ENCODE results near the gene CACNA2D2. TPM values are rescaled to one million over a fixed set of nuclear protein-coding genes. Genes with fewer than 3 reads are reported as not detected.
A peak's percentile ranks its signal among the peaks of the same experiment; 100 is the strongest.

The CACNA2D2 gene
- total RNA-seq, 1 experiment from 2014 or later: 27.7 TPM

DNA sequence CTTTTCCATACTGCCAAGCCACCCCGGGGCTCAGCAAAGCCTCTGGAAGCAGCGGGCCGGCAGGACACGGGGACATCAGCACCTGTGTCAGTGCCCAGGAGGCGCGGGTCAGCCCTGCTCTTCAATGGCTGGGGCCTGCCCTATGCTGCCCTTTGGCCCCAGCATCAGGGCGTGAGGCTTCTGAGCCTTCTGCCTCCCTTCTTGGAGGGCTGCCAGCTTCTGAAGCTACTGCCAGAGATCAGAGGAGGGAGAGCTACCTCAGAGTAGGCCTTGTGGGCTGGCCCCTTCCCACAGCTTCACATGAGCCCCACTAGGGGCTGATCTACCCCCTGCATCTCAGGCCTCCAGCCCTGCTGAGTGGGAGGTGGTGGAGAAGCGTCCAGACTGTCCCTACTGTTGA lies 131.1 kb downstream of the CACNA2D2 start:
- Histone ChIP-seq H2AK5ac (ENCODE audit: insufficient read length, low read length) (no peak overlapping the region), H2BK20ac (ENCODE audit: low read depth, low read length, poor library complexity, severe bottlenecking) (no peak overlapping the region), H3K18ac (ENCODE audit: insufficient read length, low read depth, low read length) (no peak overlapping the region), H3K9me3 (ENCODE audit: control insufficient read depth, low read depth, low read length) (no peaks in the 10 kb centered on the region), H3K4ac (ENCODE audit: low read depth, low read length) (no peak overlapping the region), H2BK120ac (ENCODE audit: low read depth, low read length, poor library complexity, severe bottlenecking) (no peak overlapping the region), H3K23me2 (ENCODE audit: insufficient read length, low read depth, low read length, poor library complexity, severe bottlenecking) (no peaks in the 10 kb centered on the region), H4K91ac (ENCODE audit: insufficient read length, low read depth, low read length) (no peak overlapping the region), H4K20me1 (ENCODE audit: control insufficient read depth, insufficient read depth, insufficient read length) (peaks cover 2% of the 10 kb centered on the region), H2BK12ac (ENCODE audit: insufficient read length, low read depth, low read length) (no peak overlapping the region), H3K4me1 (ENCODE audit: insufficient read depth, low read length) (no peaks in the 10 kb centered on the region), H3K4me2 (ENCODE audit: insufficient read depth, insufficient read length, low read length) (no peak overlapping the region), H3K9ac (ENCODE audit: extremely low read depth, insufficient read length, low read length) (no peak overlapping the region), H3K79me2 (ENCODE audit: insufficient read depth, low read length) (no peaks in the 10 kb centered on the region), H2AFZ (ENCODE audit: low read length) (no peak overlapping the region), H4K5ac (ENCODE audit: insufficient read length, low read depth, low read length) (no peak overlapping the region), H3K27me3 (ENCODE audit: insufficient read depth, low read length) (no peaks in the 10 kb centered on the region), H3K56ac (ENCODE audit: insufficient read length, low read depth, low read length) (no peak overlapping the region), H4K8ac (replicated peaks; ENCODE audit: insufficient read length, low read depth, low read length) (no peak overlapping the region), H3K23ac (ENCODE audit: insufficient read length, low read depth, low read length) (no peak overlapping the region), H2BK15ac (ENCODE audit: low read depth, low read length) (no peak overlapping the region), H3K79me1 (ENCODE audit: insufficient read depth, low read depth, low read length, poor library complexity, severe bottlenecking) (no peaks in the 10 kb centered on the region), H2BK5ac (ENCODE audit: insufficient read length, low read length) (no peak overlapping the region), H3K14ac (ENCODE audit: insufficient read depth, low read length) (no peak overlapping the region; the same call in 1 of the 2 replicates), H3T11ph (ENCODE audit: low read length) (no peak overlapping the region), H3K27ac (ENCODE audit: insufficient read length, low read depth, low read length) (no peak overlapping the region)
- TF ChIP-seq, protein P1, sequence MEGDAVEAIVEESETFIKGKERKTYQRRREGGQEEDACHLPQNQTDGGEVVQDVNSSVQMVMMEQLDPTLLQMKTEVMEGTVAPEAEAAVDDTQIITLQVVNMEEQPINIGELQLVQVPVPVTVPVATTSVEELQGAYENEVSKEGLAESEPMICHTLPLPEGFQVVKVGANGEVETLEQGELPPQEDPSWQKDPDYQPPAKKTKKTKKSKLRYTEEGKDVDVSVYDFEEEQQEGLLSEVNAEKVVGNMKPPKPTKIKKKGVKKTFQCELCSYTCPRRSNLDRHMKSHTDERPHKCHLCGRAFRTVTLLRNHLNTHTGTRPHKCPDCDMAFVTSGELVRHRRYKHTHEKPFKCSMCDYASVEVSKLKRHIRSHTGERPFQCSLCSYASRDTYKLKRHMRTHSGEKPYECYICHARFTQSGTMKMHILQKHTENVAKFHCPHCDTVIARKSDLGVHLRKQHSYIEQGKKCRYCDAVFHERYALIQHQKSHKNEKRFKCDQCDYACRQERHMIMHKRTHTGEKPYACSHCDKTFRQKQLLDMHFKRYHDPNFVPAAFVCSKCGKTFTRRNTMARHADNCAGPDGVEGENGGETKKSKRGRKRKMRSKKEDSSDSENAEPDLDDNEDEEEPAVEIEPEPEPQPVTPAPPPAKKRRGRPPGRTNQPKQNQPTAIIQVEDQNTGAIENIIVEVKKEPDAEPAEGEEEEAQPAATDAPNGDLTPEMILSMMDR (conservative IDR thresholded peaks at IDR 0.05): peak; percentile 15; the same call in 1 of the 3 replicates
- Mint-ChIP-seq H3K36me3 (ENCODE audit: insufficient read depth in 1 of 3, low read depth in 3 of 3) (no peaks in the 10 kb centered on the region), H3K27ac (peak overlapping the region in 2 of 3 experiments; percentile 56 to 74; a peak in 3 of 7 replicates), H3K27me3 (ENCODE audit: low read depth) (peaks cover 2% of the 10 kb centered on the region), H3K9me3 (no peaks in the 10 kb centered on the region), H3K4me1 (peaks cover 16 to 43% of the 10 kb centered on the region in 2 experiments), H3K4me3 (no peak overlapping the region; a peak in 1 of 5 replicates)
- DNase-seq: no peak
- WGBS (ENCODE audit: extremely low coverage, insufficient read length, low lambda C conversion rate): no CpG with 5 or more reads among the region's 8 CpGs
